Ovary (tissue), 3 donors: ENCODE results near the gene LYRM9.

Experiments
- POLR2A ChIP-seq: fragments of 450-650 bp; IDR thresholded peaks from one replicate; pipeline ENCODE4 v1.6.1; 2017; ENCODE audit warnings: antibody characterized with exemption, mild to moderate bottlenecking, moderate library complexity
- TF ChIP-seq, protein P1 (sequence below), 3 donors: fragments of 450-650 bp in 2 of 3; fragments of 200-600 bp in 1 of 3; IDR thresholded peaks; one replicate each; pipeline versions ENCODE4 v1.5.1 to v1.8.0; 2016 to 2022; ENCODE audit warnings: antibody characterized with exemption in 3 of 3, mild to moderate bottlenecking in 1 of 3
- donor health status: DM: no; HTN: no; CAD: no.

DNA sequence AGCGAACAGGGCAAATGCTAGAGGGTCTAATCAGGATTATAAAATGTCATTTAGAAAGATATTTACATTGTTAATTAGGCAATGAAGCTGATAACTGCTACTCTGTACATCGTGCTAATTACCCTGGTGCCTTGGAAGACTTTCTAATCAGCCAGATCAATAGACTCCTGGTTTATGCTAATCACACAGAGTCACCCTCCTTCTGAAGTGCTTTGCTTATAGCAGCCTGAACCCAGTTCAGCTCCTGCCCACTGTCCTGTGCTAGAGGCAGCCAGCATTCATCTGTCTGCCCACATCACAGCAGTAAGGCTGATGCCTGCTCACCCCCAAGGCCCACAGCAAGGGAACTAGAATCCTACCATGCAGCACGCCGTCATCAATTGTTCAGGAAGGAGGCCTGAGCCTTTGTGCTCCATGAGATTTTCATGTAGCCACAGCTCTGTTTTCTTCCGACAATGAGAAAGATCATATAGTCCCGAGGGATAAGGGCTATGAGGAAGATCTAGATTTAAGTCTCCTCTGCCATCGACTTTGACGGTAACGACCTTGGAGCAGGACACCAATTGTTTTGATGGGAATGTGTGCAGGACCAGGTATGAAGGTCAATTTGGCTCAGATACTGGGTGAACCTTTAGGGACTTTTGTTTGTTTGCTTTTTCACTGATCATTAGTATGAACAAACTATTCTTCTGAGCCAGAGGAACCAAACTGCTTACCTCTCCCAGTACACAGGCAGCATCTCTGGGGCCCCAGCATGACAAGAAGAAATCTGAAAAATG, 12.5 kb upstream of the LYRM9 start:
- no peak for TF ChIP-seq POLR2A
- TF ChIP-seq, protein P1, sequence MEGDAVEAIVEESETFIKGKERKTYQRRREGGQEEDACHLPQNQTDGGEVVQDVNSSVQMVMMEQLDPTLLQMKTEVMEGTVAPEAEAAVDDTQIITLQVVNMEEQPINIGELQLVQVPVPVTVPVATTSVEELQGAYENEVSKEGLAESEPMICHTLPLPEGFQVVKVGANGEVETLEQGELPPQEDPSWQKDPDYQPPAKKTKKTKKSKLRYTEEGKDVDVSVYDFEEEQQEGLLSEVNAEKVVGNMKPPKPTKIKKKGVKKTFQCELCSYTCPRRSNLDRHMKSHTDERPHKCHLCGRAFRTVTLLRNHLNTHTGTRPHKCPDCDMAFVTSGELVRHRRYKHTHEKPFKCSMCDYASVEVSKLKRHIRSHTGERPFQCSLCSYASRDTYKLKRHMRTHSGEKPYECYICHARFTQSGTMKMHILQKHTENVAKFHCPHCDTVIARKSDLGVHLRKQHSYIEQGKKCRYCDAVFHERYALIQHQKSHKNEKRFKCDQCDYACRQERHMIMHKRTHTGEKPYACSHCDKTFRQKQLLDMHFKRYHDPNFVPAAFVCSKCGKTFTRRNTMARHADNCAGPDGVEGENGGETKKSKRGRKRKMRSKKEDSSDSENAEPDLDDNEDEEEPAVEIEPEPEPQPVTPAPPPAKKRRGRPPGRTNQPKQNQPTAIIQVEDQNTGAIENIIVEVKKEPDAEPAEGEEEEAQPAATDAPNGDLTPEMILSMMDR (IDR thresholded peaks at IDR 0.05): no peak
